HTR-8/SVneo (cell line): ENCODE data around the gene EFHD2.
"Not testable (repeated sequence)": the region's sequence is repeated elsewhere in the genome, so short reads cannot be mapped to it uniquely, and the experiment has no call there.

Source experiments
- DNase-seq: peaks from one replicate; pipeline ENCODE4 v3.0.0; 2011; ENCODE audit warnings: low spot score, mixed read lengths; ENCODE audit not compliant: insufficient read length
- FAIRE-seq: peaks from 2 replicates; lab custom pipeline; 2011; peaks lifted over from hg19 to GRCh38; lab: Jason Lieb, UNC

The EFHD2 gene

GRCh38 chr1:15386164-15386749 lies 23.4 kb upstream of the EFHD2 start:
- no peak for DNase-seq
- FAIRE-seq = no peak

GRCh38 chr1:15388201-15388880 lies 21.3 kb upstream of the EFHD2 start:
- DNase-seq (no peak), FAIRE-seq (no peak)

GRCh38 chr1:15389828-15390227 lies 19.9 kb upstream of the EFHD2 start:
- FAIRE-seq, DNase-seq: not testable (repeated sequence)

DNA sequence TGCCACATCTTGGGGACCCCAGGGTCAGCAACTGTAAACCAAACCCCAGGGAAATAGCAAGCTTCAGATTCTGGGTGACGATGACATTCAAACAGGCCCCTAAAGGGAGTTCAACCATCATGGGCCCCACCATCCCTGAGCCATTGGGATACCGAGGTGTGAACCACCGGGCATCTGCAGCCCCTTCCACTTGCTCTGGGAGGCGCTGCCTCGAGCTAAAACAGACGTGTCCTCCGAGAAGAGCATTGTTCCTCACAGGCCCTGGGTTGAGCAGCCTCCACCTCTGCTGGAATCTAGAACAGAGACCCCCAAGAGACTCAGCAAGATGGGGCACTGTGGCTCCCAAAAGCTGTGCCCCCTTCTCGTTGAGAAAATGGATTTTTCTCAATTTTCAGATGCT lies 19.0 kb upstream of the EFHD2 start:
- FAIRE-seq = no peak
- no peak for DNase-seq

GRCh38 chr1:15391366-15391765 lies 18.3 kb upstream of the EFHD2 start:
- DNase-seq (no peak), FAIRE-seq (no peak)

GRCh38 chr1:15393475-15394257 lies 16.0 kb upstream of the EFHD2 start:
- FAIRE-seq (no peak), DNase-seq (no peak)

DNA sequence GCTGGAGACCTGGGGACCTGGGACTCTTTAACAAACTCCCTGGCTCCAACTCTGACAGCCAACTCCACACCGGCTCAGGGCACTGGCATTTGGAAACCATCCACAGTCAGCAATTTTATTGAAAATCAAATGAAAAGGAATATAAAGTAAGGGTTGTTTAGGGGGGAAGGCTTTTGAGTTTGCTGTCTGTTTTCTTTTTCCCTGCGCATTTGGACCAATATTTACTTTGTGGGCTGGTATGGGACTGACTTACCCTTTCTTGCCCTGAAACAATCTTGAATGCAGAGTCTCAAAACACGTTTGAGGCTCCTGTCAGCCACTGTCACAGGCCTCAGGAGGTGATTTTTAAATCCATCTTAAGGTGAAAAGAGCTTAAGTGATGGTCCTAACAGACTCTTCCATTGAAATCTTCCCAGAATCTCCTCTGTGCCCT lies 15.4 kb upstream of the EFHD2 start:
- DNase-seq = no peak
- FAIRE-seq = no peak

- DNase-seq (no peak), FAIRE-seq (no peak)
Measured at GRCh38 chr1:15397236-15397635, 12.5 kb upstream of the EFHD2 start.

GRCh38 chr1:15399710-15400109 lies 10.0 kb upstream of the EFHD2 start:
- FAIRE-seq (no peak), DNase-seq (no peak)

DNA sequence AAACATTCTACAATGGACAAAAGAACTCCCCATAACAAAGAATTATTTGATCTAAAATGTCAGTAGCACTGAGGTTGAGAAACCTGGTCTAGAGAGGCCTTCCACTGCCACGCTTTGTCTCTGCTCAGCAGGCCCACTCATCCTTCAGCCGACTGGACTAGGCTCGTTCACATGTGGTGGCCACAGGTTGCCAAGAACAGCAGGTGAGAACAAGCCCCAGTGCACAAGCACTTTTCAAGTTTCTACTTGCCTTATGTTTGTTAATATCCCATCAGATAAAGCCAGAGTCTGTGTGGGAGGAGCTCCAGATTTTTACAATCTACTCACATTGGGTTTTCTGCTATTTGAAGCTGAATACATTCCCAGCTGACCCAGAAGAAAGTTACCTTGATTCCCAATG lies 9.1 kb upstream of the EFHD2 start:
- FAIRE-seq = no peak
- no peak for DNase-seq

DNA sequence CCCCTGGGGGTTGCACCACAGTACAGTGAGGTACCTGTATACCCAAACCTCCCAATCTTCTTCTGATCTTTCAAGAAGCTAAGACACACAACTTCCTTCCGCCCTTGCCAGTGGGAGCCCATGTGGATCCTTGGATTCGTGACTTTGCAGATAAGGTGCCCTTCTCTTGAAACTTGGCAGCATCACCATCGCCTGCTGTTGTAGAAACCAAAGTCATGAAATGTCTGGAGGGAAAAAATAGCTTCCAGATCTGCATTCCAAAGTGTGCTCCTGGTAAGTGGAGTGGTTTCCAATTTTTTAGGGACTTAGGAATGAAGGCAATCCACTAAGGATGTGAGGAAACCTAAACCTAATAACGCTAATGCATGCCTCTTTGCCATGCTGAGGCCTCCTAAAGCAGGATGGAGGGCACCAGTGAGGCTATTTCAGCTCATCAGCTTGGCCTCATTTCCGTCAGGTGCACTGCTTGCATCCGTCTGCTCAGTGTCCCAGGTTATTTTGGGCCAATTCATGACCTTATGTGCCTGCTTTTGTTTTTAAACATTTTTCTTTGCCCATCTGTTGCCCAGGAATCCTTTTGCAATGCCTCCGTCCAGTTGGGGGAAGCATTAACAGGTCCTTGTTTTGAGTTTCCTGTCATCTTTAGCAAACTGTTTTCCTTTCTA lies 8.2 kb upstream of the EFHD2 start:
- FAIRE-seq = no peak

GRCh38 chr1:15402809-15403450 lies 6.8 kb upstream of the EFHD2 start:
- DNase-seq (no peak), FAIRE-seq (no peak)

More for the DNA sequence above, 8.2 kb upstream of the EFHD2 start:
- no peak for DNase-seq

- no peak for FAIRE-seq
- no peak for DNase-seq
Measured at GRCh38 chr1:15403962-15404580, 5.6 kb upstream of the EFHD2 start.

DNA sequence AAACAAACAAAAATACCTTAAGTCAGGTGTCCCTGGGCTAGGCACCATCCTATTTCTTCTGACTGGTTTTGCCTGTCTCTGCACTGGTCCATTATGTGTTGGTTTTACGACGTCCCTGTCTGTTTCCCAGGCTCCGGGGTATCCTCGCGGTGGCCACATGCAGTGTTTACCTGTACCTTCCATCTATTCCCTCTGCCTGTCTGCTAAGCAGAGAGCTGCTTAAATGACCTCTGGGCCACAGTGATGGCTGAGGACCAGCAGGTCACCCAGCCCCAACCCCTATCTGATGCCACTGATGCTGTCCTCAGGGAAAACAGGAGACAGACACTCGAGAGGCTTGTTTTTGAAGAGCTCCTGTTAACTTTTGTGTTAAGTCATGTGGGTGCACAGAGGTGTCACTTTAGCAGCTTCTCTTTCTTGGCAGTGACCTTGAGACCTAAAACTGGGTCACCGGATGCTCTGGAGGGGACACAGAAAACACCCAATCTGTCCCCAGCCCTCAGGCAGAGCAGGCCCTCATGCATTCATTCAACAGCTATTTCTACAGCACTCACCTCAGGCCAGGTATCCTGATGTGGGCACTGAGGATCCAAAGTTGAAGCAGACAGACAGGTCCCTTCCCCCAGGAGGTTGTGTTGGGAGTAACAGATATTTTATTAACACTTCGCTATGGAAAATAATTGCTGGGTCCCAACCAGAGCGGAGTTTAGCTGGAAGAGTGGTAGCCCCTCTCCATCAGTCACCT lies 4.4 kb upstream of the EFHD2 start:
- no peak for FAIRE-seq
- DNase-seq = no peak

DNA sequence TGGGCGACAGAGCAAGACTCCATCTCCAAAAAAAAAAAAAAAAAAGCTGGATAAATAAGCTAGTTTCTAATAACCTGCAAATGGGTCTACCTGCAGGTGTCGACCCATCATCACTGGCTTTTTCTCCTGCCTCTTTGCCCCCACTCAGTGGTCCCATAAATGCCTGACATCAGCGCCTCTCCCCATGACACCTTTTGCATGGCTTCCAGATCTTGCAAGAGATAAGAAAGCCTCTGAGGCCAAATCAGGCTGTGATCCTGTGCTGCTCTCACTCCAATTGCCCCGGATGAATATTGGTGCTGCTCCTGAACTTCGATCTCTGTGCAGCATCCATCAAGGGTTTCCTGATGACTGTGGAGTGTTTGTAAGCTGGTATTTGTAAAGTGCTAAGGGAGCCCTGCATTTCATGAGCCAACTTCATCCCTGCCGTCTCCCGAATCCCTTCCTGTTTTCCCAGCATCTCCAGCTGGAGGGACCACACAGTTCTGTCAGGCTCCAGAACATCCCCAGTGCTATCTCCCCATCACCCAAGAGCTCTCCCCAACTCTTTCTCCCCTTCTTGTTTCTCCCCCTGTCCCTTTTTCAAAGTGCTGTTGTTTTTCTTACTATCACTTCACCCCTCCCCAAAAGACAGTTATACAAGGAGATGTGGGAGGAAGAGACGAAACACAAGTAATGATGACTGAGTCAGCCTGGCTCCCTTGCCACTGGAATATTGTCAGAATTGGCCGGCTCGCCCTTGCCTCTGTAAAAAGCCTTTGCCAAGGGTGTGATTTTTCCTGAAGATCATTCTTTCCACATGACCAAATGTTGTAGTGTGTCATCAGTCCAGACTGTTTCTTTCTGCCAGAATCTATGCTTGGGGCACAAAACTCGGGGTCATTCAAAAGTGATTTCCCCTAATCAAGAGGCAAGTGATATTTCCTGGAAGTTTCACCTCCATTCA lies 2.8 kb upstream of the EFHD2 start:
- DNase-seq = no peak

GRCh38 chr1:15407580-15407979 lies 2.1 kb upstream of the EFHD2 start:
- FAIRE-seq = no peak
- DNase-seq = no peak

More for the DNA sequence above, 2.8 kb upstream of the EFHD2 start:
- FAIRE-seq = no peak

GRCh38 chr1:15408890-15409387 lies 749 bp upstream of the EFHD2 start:
- DNase-seq = no peak
- no peak for FAIRE-seq
